ENCODE measurements around the gene SEC61B.

Gene SEC61B

GRCh38 chr9:99201603-99202002 is 20.5 kb upstream of the SEC61B start:
- DNase-seq (ENCODE audit: extremely low read depth, low read depth) = no peak
- H3K4me3 ChIP-seq (replicated peaks; ENCODE audit: low read depth, low read length) = no peak overlapping the region
- no peak for TF ChIP-seq CTCF (IDR thresholded peaks at IDR 0.05; ENCODE audit: low read depth, low read length, missing control alignments)

GRCh38 chr9:99210572-99210971 is 11.5 kb upstream of the SEC61B start:
- H3K4me3 ChIP-seq (replicated peaks; ENCODE audit: low read depth, low read length) = no peak overlapping the region
- TF ChIP-seq CTCF (IDR thresholded peaks at IDR 0.05; ENCODE audit: low read depth, low read length, missing control alignments) = no peak
- DNase-seq (ENCODE audit: extremely low read depth, low read depth) = no peak

GRCh38 chr9:99211746-99212145 is 10.3 kb upstream of the SEC61B start:
- TF ChIP-seq CTCF (IDR thresholded peaks at IDR 0.05; ENCODE audit: low read depth, low read length, missing control alignments) = no peak
- no peak overlapping the region for H3K4me3 ChIP-seq (replicated peaks; ENCODE audit: low read depth, low read length)
- DNase-seq (ENCODE audit: extremely low read depth, low read depth) = no peak

- DNase-seq (ENCODE audit: extremely low read depth, low read depth) = no peak
- H3K4me3 ChIP-seq (replicated peaks; ENCODE audit: low read depth, low read length) = no peak overlapping the region
- TF ChIP-seq CTCF (IDR thresholded peaks at IDR 0.05; ENCODE audit: low read depth, low read length, missing control alignments) = no peak
These were observed 8.9 kb upstream of the SEC61B start for GRCh38 chr9:99213197-99213596.

- no peak for TF ChIP-seq CTCF (IDR thresholded peaks at IDR 0.05; ENCODE audit: low read depth, low read length, missing control alignments)
- DNase-seq (ENCODE audit: extremely low read depth, low read depth) = no peak
- H3K4me3 ChIP-seq (replicated peaks; ENCODE audit: low read depth, low read length) = no peak overlapping the region
These were observed 6.0 kb upstream of the SEC61B start for GRCh38 chr9:99216073-99216472.

GRCh38 chr9:99220011-99220410 is 2.1 kb upstream of the SEC61B start:
- no peak for DNase-seq (ENCODE audit: extremely low read depth, low read depth)
- H3K4me3 ChIP-seq (replicated peaks; ENCODE audit: low read depth, low read length) = peak overlapping the region; percentile 90
- TF ChIP-seq CTCF (IDR thresholded peaks at IDR 0.05; ENCODE audit: low read depth, low read length, missing control alignments) = no peak

- peak overlapping the region; percentile 90 for H3K4me3 ChIP-seq (replicated peaks; ENCODE audit: low read depth, low read length)
- DNase-seq (ENCODE audit: extremely low read depth, low read depth) = no peak
- no peak for TF ChIP-seq CTCF (IDR thresholded peaks at IDR 0.05; ENCODE audit: low read depth, low read length, missing control alignments)
These were observed 839 bp upstream of the SEC61B start for GRCh38 chr9:99221266-99221620.
